GM21381 (cell line): Measurements from ENCODE around the gene PLXND1.
A peak's percentile ranks its signal among the peaks of the same experiment; 100 is the strongest.

Source experiments
- ATAC-seq: cut with Tn5 transposase; IDR thresholded peaks from one replicate; pipeline ENCODE4 v1.9.1; 2021; ENCODE audit warnings: mild to moderate bottlenecking, moderate library complexity; ENCODE audit not compliant: unreplicated experiment

PLXND1 gene

DNA sequence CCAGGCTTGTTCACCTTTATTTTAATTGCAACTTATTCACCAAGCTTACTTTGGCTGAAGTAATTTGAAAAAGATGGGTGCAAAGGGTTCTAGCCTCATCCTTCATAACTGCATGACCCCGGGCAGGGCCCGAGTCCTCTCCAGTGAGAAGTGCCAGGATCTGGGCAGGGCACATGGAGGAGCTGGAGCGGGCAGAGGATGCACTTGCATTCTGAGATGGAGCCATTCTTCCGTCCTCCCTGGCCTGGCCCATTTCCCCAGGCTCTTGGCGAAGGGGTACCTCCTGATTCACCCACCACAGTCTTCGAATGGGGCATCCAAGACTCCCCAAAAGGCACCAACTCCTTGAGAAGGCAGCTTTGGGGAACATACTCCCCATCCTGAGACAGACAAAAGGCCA lies 22.5 kb upstream of the PLXND1 start:
- no peak for ATAC-seq

DNA sequence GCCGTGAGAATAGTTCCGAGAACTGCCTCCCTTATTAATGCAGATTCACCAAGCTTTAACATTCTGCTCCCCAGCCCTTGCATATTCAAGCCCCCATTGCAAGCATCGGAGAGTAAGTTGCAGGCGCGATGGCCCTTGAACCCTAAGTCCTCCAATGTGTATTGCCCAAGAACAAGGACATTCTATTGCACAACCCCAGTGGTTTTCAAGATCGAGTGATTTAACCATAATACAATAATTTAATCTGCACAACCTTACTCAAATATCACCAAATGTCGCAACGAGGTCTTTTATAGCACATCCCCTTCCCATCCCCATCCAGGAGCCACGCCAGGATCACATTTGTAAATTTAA lies 21.7 kb upstream of the PLXND1 start:
- no peak for ATAC-seq

DNA sequence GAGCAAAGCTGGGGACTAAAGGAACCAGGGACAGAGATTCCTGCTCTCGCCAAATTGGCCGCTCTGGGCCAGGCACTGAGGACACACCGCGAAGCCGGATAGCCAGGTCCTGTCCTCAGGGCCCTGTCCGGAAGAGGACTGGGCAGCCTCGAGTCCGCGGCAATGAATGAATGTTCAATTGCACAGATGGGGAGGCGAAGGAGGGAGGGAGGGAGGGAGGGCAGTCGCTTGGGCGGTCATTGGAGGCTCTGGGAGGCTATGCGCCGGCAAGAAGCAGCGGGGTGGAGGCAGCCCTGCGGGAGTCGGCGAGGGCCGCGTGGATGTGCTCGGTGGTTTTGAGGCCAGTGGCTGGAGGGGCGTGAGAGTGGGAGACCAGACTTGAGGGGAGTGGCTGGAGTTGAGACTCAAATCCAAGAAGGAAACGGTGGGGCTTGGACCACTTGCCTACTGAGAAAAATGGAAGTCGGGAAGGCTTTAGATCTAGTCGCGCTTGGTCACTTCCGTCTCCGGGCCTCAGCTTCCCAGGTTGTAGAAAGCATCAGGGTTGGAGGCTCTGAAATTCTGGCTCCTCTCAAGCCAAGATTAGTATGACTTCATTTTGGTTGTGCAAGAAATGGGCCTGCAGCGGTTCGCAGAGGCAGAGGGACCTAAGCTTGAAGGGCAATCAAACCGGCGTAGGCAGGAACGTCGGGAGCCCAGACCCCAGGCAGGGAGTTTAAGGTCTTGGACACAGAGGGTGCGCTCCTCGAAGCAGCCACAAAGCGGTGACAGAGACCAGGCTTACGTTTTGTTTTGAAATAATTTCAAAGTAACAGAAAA lies 21.1 kb upstream of the PLXND1 start:
- peak; percentile 47 for ATAC-seq

DNA sequence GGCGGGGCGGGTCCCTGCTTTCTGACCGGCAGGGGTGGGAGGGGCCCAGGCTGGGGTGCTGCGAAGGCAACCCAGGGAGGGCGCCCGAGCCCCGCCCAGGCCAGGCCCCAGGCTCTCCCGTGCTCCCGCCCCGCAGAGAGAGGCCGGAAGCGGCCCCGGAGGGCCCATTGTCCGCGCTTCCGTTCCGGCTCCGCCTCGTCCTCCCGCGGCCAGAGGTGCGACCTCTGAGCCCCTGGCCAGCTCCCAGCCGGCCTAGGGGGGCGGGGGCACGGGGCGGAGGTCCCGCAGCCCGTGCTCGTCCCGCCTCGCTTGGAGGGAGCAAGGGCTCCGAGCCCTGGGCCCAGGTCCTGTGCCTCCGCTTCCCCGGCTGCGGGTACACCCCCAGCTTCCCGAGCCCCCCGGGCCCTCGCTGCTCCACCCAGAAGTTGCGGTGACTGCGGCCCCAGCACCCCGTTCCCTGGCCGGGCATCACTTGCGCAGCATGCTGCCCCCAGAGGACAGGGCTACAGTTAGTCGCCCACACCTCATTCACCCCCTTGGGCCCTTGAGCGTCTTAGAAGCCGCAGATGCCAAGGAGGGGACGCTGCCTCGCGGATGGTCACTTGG lies 20.4 kb upstream of the PLXND1 start:
- peak; percentile 94 for ATAC-seq

DNA sequence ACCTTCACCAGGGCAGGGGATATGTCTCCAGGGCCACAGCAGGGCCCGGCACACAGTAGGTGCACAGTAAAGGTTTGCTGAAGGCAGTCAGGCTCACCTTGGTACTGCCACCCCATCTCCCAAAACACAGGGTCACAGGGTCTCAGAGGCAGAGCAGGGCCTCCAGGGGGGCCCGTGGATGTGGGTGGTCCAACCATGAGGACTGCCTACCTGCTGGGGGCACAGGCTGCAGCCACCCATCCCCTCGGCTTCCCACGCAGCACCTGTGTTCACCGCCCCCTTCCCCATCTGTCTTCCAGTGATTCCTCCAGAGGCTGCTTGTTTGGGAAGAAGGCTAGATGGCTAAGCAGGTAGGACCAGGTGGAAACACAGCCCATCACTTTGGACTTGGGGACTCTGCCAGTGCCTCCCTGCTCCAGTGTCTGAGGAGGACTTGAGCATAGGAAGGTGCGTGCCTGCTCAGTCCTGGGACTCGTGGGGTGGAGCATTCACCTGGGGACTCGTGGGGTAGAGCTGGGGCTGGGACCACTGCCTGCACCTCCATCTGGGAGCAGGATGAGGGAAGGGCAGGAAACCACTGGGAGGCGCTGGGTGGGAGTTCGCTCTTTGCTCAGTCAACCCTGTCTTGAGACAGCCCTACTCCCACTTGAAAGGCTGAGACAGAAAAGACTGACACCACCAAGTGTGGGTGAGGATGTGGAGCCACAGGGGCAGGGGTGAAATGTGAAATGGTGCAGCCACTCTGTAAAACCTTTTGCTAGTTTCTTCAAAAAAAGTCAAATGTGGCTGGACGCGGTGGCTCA lies 18.8 kb upstream of the PLXND1 start:
- no peak for ATAC-seq

DNA sequence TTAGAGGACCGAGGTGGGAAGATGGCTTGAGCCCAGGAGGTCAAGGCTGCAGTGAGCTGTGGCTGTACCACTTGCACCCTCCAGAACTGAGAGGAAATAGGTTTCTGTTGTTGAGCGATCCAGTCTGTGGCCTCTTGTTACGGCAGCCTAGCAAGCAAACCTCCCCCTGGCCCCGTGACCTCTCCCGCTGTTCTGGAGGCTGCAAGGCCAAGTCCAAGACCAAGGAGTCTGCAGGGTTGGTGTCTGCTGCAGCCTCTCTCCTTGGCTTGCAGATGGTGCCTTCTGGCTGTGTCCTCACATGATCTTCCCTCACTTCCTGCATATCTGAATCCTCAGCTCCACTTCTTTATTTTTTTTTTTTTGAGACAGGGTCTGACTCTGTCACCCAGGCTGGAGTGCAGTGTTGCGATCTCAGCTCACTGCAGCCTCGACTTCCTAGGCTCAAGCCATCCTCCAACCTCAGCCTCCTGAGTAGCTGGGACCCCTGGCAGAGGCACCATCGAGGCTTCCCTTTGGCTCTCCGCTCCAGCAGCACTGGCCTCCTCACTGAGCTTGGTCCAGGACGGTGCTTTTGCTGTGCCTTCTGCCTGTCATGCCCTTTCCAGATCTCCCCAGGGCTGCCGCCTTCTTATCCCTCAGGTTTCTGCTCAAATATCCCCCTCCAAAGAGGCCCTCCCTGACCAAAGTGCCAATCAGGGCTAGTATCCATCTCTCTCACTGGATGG lies 18.0 kb upstream of the PLXND1 start:
- ATAC-seq = no peak

DNA sequence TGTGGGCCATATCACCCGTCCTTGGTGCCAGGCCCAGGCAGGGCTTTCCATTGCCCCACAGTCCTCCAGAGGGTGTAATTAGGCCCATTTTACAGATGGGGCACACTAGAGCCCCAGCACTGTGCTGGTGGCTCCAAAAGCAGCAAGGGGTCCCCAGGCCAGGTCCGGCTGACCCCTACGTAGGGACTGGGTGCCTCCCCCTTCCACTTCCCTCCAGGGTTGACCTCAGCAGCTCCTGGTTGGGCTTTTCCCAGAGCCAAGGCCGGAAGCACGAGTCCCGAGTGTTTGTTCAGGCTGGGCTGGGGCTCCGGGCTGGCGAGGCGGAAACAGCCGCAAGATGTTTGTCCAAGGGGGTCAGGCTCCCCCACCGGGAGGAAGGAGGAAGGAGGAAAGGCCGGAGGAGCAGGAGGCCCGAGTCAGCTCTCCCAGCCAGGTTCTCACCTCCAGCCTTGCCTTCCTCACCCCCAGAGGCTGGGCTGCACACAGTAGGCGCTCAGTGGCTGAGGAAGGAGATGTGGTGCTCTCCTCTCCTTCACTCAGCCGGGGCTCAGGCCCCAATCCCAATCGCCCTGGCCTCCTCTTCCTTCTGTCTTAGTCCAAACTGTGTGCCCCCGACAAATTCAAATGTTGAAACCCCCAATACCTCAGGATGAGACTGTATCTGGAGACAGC lies 17.1 kb upstream of the PLXND1 start:
- ATAC-seq = no peak

DNA sequence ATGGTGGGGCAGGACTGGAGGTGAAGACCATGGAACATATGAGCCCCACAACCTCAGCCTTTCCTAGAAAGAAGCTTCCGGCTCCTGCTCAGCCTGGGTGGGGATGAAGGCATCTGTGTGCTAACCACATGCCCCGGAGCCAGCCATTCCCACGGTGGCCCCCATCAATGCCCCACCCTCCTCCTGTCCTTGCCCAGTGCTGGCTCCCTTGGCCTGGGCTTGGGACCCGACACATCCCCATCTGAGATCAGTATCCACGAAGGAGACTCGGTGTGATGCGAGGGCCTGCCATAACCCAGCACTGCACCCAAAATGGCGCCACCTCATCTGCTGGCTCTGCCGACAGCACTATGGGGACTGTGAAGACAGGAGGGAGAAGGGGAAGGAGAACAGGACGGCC lies 16.5 kb upstream of the PLXND1 start:
- ATAC-seq = no peak

DNA sequence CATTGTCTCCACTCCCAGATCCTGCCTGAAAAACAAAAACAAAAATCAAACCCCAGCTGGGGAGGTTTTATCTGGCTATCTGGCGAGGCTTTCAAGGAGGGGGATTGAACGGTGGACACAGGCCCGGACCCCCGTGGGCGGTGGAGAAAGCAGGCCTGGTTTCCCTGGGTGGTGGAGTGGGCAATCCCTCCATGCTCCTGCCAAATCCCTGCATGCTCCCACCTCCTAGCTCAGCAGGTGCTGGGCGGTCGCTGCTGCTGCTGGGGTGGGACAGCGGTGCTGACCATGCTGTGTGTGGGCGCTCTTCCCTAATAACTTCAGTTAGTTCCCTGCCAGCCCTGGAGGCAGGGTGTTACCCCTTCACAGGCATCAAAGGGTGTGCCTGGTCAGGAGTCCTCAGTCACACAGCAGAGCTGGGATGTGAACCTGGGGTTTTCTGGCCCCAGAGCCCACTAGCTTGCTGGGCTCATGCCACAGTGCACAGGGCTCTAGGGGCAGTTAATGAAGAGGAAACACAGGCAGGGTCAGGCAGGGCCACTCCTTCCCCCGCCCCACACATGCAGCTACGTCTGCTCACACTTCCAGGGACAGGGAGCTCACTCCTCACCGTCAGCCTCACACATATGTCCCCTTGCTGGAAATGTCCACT lies 15.9 kb upstream of the PLXND1 start:
- ATAC-seq = no peak

DNA sequence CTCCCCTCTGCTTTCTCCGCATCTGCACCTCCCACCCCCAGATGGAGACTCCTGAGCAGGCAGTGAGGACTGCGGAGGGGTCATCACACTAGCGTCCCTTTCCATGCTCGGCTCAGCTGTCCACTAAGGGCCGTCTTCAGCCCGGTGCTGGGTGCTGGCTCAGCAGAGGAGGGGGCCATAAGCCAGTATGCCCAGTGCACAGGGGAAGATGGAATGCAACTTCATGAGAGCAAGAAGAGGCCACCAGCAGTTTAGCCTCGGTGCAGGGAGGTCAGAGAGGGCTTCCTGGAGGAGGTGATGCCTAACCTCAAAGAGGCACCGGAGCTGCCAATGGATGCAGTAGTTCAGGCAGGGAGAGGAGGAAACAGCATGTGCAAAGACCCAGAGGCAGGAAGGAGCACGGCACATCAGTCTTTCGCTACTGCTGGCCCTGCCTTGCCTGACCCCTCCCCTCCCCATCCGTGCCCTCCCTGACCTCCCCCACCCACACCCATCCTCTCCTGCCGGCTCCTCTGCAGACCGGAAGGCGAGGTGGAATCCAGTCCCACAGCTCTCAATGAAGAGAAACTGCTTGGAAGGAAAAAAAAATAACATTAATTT lies 15.2 kb upstream of the PLXND1 start:
- no peak for ATAC-seq

DNA sequence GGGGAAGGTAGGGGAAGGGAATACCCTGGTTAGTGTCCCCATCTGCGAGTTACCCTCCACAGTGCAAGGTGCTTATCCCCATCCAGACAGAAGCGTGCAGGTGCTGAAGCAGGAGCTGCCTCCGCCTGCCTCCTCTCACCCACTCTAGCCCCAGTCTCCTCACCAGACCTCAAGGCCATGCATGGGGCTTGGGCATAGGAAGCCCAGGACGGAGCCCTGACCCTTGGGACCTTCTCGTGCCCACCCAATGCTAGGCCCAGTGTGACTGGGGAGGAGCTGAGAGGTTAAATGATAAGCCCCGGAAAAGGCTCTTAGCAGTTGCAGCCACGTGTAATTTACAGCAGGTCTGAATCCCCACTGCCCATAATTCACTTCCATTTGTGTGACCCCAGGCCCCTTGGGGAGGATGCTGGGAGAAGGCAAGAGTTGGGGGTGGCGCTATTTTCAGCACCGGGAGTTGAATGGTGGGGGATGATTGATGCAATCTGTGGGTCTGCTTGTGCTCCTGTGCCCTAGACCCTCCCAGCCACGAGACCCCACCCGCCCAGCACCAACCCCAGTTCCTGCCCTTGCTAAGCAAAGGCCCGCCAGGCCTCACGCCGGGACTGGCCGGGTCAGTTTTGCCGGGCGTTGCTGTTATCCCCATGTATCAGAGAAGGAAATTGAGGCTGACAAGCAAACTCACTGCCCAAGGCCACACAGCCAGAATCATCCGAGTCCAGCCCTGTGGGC lies 14.5 kb upstream of the PLXND1 start:
- ATAC-seq = no peak

DNA sequence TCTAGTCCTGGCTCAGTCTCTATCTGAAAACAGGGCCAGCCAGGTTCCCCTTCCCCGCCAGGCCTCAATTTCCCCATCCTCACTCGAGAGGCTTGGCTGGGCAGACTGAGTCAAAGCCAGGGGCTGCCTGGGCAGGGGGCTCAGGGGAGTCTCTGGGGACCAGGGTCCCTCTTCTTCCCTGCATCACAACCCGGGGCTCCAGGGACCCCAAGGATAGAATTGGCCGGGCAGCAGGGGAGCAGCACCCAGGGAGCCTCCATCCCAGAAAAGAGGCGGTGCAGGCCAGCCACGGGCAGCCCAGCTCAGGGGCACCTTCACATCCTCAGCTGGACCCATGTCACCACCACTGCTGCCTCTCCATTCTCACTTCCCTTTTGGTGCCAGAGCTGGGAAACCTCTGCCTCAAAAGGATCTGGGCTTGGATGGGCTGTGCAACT lies 13.3 kb upstream of the PLXND1 start:
- no peak for ATAC-seq

DNA sequence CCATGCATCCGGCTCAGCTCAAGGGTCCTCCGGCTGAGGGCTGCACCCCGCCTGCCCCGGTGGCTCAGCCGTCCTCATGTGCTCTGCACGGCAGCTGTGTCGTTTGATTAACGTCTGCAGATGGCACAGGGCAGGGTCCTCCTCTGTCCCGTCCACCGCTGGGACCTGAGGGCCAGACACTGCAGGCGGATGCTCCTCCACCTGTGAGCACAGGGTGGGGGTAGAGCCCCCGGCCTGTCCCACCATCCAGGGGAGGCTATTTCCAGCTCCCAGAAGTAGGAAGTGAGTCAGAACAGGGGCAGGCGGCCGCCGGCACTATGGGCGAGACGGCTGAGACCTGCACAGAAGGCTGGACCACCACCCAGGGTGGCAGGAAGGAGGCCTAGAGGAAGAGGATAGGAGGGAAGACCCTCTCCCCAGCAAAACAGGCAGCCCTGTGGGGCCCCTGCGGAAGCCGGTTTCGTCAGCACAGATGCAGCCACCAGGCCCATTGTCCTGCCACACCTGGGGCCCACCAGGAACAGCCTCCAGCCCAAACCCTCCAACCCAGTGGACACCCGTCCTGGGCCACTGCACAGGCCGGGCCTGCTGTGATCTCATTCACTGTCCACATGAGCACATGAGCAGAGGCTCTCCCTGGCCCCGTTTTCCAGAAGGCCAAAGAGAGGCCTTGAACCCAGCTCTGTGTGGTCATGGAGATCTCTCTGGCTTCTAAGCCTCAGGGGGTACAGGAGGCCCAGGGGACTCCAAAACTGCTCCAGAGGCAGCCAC lies 12.6 kb upstream of the PLXND1 start:
- ATAC-seq = no peak

DNA sequence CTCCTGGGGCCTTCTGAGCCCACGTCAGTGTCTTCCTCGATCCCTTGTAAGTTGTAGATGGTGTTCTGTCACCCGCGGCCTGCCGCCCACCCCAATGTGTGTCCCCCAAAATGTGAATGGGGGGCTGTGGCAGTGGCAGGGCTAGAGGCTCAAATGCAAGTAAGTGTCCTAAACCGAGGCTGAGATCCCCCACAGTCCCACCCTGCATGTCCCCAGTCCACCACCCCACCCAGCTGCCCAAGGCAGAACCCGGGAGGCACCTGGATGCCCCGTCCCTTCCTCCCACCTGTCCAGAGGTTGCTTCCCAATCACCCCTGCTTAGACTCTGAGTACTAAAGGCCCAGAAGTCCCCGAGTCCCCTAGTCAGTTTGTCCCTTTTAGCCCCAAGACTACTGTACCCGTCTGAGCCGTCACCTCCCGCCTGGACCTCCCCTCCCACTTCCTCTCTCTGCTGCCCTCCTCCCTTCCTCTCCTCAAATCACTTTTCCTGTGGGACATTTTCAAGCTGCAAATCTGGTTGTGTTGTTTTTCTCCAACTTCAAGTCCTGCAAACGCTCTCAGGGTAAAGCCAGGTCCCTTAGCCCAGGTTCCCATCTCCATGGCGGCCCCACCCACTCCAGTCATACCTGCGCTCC lies 11.8 kb upstream of the PLXND1 start:
- no peak for ATAC-seq

DNA sequence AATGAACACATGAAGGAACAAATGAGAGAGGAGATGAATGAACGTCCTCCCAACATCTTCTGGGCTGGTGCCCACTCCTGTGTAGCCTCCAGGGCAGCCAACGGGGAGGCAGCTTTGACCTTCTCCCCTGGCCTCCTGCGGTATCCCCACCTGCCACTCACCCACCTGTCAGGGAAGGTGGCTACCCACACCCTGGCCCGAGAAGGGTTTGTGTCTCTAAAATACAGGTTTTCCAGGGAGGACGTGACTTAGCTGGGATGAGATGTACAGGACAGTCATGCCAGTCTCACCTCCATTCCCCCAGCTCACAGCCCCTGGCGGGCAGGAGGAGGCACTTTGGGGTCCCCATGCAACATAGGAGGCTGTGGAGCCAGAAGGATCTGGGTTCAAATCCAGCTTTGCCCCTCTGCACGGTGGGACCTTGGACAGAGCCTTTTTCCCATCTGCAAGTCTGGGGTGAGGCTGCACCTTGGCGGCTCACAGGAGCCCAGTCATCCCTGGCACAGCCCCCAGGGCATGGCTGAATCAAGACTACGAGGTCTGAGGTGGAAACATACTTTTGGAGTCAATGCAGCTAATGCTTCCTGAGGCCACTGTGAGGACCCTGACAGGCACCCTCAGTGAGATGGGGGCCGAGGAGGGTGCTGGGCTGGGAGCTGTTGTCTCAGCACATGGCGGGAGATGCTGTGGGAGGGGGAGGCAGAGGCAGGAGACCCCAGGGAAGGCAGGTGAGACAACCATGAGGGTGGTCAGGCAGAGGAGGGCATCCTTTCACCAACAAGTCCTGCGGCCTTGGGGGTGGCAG lies 11.1 kb upstream of the PLXND1 start:
- no peak for ATAC-seq

DNA sequence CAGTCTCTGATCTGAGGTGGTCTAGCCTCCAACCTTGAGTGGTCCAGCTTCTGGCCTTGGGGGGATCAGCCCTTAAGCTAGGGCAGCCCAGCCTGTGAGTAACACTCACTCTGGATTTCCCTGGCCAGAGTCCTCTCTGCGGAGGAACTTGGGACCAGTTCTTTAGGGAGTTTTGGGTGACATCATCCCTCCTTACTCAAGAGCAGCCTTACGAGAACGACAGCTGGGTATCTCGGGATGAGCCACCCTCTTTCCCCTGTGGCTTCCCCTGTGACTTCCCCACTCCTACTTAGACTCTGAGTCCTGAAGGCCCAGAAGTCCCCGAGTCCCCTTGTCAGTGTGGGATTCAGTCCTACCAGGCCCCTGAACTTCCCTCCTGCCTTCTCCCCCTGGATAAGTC lies 10.2 kb upstream of the PLXND1 start:
- ATAC-seq = no peak

DNA sequence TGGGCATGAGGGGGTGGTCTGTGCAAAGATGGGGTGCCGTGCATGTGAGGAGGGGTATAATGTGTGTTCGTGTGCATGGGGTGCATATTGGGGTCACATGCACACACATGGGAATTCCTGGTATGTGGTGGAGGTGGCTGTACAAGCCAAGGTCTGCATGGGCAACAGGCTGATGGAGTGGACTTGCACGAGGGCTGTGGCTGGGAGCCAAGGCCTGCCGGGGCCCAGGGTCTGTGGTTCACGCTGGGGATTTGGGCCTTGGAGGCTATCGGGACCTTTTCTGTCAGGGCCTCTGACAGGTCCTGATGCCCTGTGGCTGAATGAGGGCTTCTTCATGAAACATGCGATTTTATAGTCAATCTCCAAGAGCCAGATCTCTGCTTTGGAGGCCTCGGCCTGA lies 9.8 kb upstream of the PLXND1 start:
- ATAC-seq = no peak
